Suprapubic skin (tissue), 3 donors: ENCODE results near the gene TGFBR2.

Experiments used
- POLR2A ChIP-seq, 2 donors: fragments of 450-650 bp; IDR thresholded peaks; one replicate each; pipeline ENCODE4 v1.6.1; 2017; ENCODE audit warnings: antibody characterized with exemption in 2 of 2, mild to moderate bottlenecking in 2 of 2, moderate library complexity in 2 of 2
- TF ChIP-seq, protein P1 (sequence below), 2 donors: fragments of 200-600 bp in 1 of 2; fragments of 450-650 bp in 1 of 2; sonication (generic) in 1 of 2; IDR thresholded peaks; one replicate each; pipeline ENCODE4 v1.5.1; 2016 to 2019; ENCODE audit warnings: antibody characterized with exemption in 2 of 2, mild to moderate bottlenecking in 1 of 2, moderate library complexity in 1 of 2

DNA sequence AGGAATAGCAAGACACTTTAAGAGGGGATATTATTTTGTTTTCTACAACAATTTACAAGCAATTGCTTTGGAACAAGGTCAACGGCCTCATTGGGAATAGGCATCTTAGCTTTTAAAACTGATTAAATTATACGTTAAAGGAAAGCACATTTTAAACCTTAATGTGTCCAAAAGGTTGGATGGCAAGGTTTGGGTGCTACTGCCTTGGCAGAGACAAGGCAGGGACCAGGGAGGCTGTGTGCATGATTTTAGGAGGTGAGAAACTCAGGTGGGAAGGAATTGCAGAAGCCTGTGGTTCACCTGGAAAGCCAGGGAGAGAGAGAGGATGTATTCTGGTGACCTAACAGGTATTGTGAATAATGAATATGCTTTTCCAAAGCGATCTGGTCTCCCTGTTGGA, 54.3 kb downstream of the TGFBR2 start:
- TF ChIP-seq, protein P1, sequence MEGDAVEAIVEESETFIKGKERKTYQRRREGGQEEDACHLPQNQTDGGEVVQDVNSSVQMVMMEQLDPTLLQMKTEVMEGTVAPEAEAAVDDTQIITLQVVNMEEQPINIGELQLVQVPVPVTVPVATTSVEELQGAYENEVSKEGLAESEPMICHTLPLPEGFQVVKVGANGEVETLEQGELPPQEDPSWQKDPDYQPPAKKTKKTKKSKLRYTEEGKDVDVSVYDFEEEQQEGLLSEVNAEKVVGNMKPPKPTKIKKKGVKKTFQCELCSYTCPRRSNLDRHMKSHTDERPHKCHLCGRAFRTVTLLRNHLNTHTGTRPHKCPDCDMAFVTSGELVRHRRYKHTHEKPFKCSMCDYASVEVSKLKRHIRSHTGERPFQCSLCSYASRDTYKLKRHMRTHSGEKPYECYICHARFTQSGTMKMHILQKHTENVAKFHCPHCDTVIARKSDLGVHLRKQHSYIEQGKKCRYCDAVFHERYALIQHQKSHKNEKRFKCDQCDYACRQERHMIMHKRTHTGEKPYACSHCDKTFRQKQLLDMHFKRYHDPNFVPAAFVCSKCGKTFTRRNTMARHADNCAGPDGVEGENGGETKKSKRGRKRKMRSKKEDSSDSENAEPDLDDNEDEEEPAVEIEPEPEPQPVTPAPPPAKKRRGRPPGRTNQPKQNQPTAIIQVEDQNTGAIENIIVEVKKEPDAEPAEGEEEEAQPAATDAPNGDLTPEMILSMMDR (IDR thresholded peaks at IDR 0.05): no peak
- no peak for TF ChIP-seq POLR2A (IDR thresholded peaks at IDR 0.05)
